K562 (cell line): ENCODE data around the gene FIS1. TPM values are rescaled to one million over a fixed set of nuclear protein-coding genes. Genes with fewer than 3 reads are reported as not detected.
A peak's percentile ranks its signal among the peaks of the same experiment; 100 is the strongest.

ENCODE experiments used
- ASH1L ChIP-seq: fragments of 450-650 bp; IDR thresholded peaks from 2 replicates; pipeline ENCODE4 v1.6.1; 2018; ENCODE audit warnings: borderline replicate concordance, mild to moderate bottlenecking, low read depth; ENCODE audit not compliant: partially characterized antibody
- CREB1 ChIP-seq, 2 experiments: sonication (generic) in 1 of 2; formaldehyde crosslinking in 1 of 2; IDR thresholded peaks; 2 replicates each; pipeline versions ENCODE4 v1.6.1 to v1.8.0; 2012 to 2022; ENCODE audit warnings: inconsistent platforms in 1 of 2, mild to moderate bottlenecking in 1 of 2, missing genetic modification reagents in 1 of 2, moderate library complexity in 1 of 2
- GTF2F1 ChIP-seq: IDR thresholded peaks from 2 replicates; pipeline ENCODE4 v1.6.1; 2011; ENCODE audit warnings: low read depth, low read length, improper control_type of control experiment
- NCOA1 ChIP-seq: fragments of 450-650 bp; IDR thresholded peaks from 2 replicates; pipeline ENCODE4 v1.6.1; 2016; ENCODE audit warnings: low read depth
- NCOA2 ChIP-seq, 2 experiments: fragments of 450-650 bp; IDR thresholded peaks; 2 replicates each; pipeline ENCODE4 v1.6.1; 2018; ENCODE audit warnings: mild to moderate bottlenecking in 2 of 2, moderate library complexity in 1 of 2; ENCODE audit not compliant: partially characterized antibody in 2 of 2
- PRDM10 ChIP-seq: fragments of 450-650 bp; IDR thresholded peaks from 2 replicates; pipeline ENCODE4 v1.6.1; 2018; ENCODE audit not compliant: partially characterized antibody
- ZBTB33 ChIP-seq: sonication (generic); formaldehyde crosslinking; IDR thresholded peaks from 2 replicates; pipeline ENCODE4 v1.8.1; 2023; ENCODE audit warnings: mild to moderate bottlenecking, missing genetic modification reagents
- ZKSCAN8 ChIP-seq: fragments of 200-800 bp; sonication (Bioruptor generic); IDR thresholded peaks from 2 replicates; pipeline ENCODE4 v1.6.1; 2016; ENCODE audit warnings: missing genetic modification characterization, missing compliant biosample characterization
- ZNF76 ChIP-seq: fragments of 250-450 bp; sonication (Bioruptor Pico); IDR thresholded peaks from 2 replicates; pipeline ENCODE4 v1.4.0; 2020; ENCODE audit warnings: mild to moderate bottlenecking, moderate library complexity, borderline replicate concordance
- ZSCAN32 ChIP-seq: fragments of 450-650 bp; formaldehyde crosslinking; IDR thresholded peaks from 2 replicates; pipeline ENCODE4 v1.4.0; 2020; ENCODE audit warnings: mild to moderate bottlenecking, moderate library complexity
- polyA plus RNA-seq, 8 experiments: library from polyadenylated mRNA; depleted of rRNA in 4 of 8; stranded (reverse) in 5 of 8; unstranded in 3 of 8; fragments of >200 nt; fragmentation: Nextera tagmentation in 2 of 8; fragmentation: Illumina TruSeq in 1 of 8; extraction: Ambion mirVana in 2 of 8; extraction: Trizol in 1 of 8; gene quantifications; 2 replicates each; pipeline versions ENCODE4 v1.2.1 to v1.2.3, GENCODE V29; 2011 to 2014; ENCODE audit warnings: inconsistent platforms in 1 of 8, missing spikeins in 1 of 8
- total RNA-seq, 7 experiments: library from RNA; depleted of rRNA in 6 of 7; stranded (reverse); fragments of >200 nt in 6 of 7; fragmentation: Illumina TruSeq in 2 of 7; extraction: Trizol in 2 of 7; gene quantifications; 2 replicates each; pipeline versions ENCODE4 v1.2.1 to v1.2.3, GENCODE V29; 2011 to 2021; ENCODE audit warnings: low replicate concordance in 1 of 7
- TF ChIP-seq, protein P1 (sequence below): fragments of 150-350 bp; conservative IDR thresholded peaks from 2 replicates; pipeline ENCODE4 v1.6.1; 2014; ENCODE audit warnings: low read length
- TF ChIP-seq, protein P2 (sequence below): fragments of 250-450 bp; sonication (Bioruptor Pico); IDR thresholded peaks from 2 replicates; pipeline ENCODE4 v1.4.0; 2020; ENCODE audit warnings: mild to moderate bottlenecking, moderate library complexity
- TF ChIP-seq, protein P3 (sequence below): fragments of 450-650 bp; IDR thresholded peaks from 2 replicates; pipeline ENCODE4 v1.6.1; 2017; ENCODE audit warnings: mild to moderate bottlenecking, moderate library complexity

FIS1 gene
- total and polyA plus RNA-seq, 9 of the 15 experiments (the other 6 are each of a cell fraction or from before 2014, with no cell fraction given) = 86.0 to 257 (median 144) TPM

DNA sequence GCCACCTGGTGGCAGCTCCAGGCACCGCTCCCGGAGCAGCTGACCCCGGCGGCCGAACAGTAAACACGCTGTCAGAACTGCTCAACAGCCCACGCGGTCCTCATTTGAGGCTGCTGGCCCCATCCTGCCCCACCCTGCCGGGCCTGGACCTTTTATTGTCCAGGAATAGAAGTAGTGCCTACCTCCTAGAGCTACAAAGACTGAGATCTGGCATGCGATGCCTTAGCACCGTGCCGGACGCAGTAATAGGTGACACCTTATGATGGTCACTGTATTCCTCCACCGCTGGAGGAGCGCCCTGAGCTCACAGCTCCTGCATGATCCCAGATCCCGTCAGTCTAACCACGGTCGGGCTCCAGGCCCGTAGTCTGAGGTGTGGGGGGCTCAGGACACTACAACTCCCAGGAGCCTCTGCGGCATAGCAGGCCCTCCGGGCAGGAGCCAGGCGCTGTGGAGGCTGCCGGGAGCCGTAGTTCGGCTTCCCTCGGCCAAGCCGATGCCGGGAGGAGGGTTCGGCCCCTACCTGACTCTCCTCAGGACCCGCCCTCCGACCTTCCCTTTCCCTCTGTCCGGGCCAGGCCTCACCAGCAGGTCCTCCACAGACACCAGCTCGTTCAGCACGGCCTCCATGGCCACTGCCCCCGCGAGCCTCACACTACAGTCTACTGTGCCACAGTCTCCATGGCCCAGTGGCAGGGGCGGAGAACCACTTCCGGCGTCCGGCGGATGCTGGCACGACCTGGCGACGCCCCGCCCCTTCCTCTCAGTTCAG lies at the start of gene FIS1 (continued):
- TF ChIP-seq, protein P1, sequence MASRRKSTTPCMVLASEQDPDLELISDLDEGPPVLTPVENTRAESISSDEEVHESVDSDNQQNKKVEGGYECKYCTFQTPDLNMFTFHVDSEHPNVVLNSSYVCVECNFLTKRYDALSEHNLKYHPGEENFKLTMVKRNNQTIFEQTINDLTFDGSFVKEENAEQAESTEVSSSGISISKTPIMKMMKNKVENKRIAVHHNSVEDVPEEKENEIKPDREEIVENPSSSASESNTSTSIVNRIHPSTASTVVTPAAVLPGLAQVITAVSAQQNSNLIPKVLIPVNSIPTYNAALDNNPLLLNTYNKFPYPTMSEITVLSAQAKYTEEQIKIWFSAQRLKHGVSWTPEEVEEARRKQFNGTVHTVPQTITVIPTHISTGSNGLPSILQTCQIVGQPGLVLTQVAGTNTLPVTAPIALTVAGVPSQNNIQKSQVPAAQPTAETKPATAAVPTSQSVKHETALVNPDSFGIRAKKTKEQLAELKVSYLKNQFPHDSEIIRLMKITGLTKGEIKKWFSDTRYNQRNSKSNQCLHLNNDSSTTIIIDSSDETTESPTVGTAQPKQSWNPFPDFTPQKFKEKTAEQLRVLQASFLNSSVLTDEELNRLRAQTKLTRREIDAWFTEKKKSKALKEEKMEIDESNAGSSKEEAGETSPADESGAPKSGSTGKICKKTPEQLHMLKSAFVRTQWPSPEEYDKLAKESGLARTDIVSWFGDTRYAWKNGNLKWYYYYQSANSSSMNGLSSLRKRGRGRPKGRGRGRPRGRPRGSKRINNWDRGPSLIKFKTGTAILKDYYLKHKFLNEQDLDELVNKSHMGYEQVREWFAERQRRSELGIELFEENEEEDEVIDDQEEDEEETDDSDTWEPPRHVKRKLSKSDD = no peak
- TF ChIP-seq, protein P2, sequence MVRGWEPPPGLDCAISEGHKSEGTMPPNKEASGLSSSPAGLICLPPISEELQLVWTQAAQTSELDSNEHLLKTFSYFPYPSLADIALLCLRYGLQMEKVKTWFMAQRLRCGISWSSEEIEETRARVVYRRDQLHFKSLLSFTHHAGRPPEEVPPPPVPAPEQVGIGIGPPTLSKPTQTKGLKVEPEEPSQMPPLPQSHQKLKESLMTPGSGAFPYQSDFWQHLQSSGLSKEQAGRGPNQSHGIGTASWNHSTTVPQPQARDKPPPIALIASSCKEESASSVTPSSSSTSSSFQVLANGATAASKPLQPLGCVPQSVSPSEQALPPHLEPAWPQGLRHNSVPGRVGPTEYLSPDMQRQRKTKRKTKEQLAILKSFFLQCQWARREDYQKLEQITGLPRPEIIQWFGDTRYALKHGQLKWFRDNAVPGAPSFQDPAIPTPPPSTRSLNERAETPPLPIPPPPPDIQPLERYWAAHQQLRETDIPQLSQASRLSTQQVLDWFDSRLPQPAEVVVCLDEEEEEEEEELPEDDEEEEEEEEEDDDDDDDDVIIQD (CRISPR knock-in tag) = no peak
- TF ChIP-seq ZNF76 (CRISPR knock-in tag) (peak; percentile 81; the same call in 1 of the 2 replicates), NCOA1 (peak; percentile 42; the same call in 1 of the 2 replicates), NCOA2 (IDR thresholded peaks at IDR 0.05; ENCODE audit: partially characterized antibody in 2 of 2) (no peak), ZBTB33 (CRISPR knock-in tag) (no peak), PRDM10 (no peak), ZKSCAN8 (no peak), CREB1 (IDR thresholded peaks at IDR 0.05) (peak; percentile 53; the same call in 1 of the 2 replicates), CREB1 (CRISPR knock-in tag; IDR thresholded peaks at IDR 0.05) (no peak), ASH1L (no peak), GTF2F1 (0 out of 2 replicates have a peak, but pooled peaks have one; percentile 50), ZSCAN32 (no peak)
- TF ChIP-seq, protein P3, sequence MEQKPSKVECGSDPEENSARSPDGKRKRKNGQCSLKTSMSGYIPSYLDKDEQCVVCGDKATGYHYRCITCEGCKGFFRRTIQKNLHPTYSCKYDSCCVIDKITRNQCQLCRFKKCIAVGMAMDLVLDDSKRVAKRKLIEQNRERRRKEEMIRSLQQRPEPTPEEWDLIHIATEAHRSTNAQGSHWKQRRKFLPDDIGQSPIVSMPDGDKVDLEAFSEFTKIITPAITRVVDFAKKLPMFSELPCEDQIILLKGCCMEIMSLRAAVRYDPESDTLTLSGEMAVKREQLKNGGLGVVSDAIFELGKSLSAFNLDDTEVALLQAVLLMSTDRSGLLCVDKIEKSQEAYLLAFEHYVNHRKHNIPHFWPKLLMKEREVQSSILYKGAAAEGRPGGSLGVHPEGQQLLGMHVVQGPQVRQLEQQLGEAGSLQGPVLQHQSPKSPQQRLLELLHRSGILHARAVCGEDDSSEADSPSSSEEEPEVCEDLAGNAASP = no peak
